Colonic mucosa (tissue), 4 donors: ENCODE measurements around the gene CACNG3. TPM values are rescaled to one million over a fixed set of nuclear protein-coding genes. Genes with fewer than 3 reads are reported as not detected.

Source experiments
- DNase-seq: peaks from one replicate; pipeline ENCODE4 v3.0.0-alpha.2; 2020
- H3K27ac ChIP-seq: fragments of 200-600 bp; one replicate; pipeline ENCODE4 v1.8.0; 2021
- H3K27me3 ChIP-seq: fragments of 200-600 bp; one replicate; pipeline ENCODE4 v1.8.0; 2021
- H3K36me3 ChIP-seq: fragments of 200-600 bp; one replicate; pipeline ENCODE4 v1.8.0; 2021
- H3K4me1 ChIP-seq: fragments of 200-600 bp; one replicate; pipeline ENCODE4 v1.8.0; 2021; ENCODE audit warnings: mild to moderate bottlenecking
- H3K4me3 ChIP-seq: fragments of 200-600 bp; one replicate; pipeline ENCODE4 v1.8.0; 2021
- H3K9ac ChIP-seq, 2 donors: one replicate each; pipeline ENCODE4 v1.7.0; 2013; ENCODE audit warnings: control low read depth in 2 of 2, low read depth in 2 of 2, low read length in 2 of 2
- H3K9me3 ChIP-seq: fragments of 200-600 bp; one replicate; pipeline ENCODE4 v1.8.0; 2021
- CTCF ChIP-seq: fragments of 200-600 bp; IDR thresholded peaks from one replicate; pipeline ENCODE4 v1.8.0; 2022; ENCODE audit warnings: antibody characterized with exemption, mild to moderate bottlenecking
- intact Hi-C: fragments of 100-400 bp; cut with DNase I; formaldehyde crosslinking; loops from one replicate; pipeline ENCODE4 v1.14.1; 2022
- total RNA-seq, 2 donors: library from RNA; stranded (reverse); fragmentation: NEBNext Ultra II Directional in 1 of 2; extraction: Animal tissue kit (Norgen Biotek cat#: 25700) in 1 of 2; gene quantifications; one replicate each; pipeline ENCODE4 v1.2.1, GENCODE V29; 2021
- donor health status: healthy.
- donor health status: DM: no; HTN: no; CAD: no.
- donor health status: DM: no; HTN: no; CAD: no.

The CACNG3 gene
- total RNA-seq, 2 donors from 2014 or later, result not detected

GRCh38 chr16:24217461-24217860, 38.7 kb upstream of the CACNG3 start:
- intact Hi-C loops, result no loop called here
- DNase-seq, result no peak
- Histone ChIP-seq H3K4me1 (no peaks in the 10 kb centered on the region), H3K27ac (no peak overlapping the region), H3K4me3 (no peak overlapping the region), H3K9me3 (no peaks in the 10 kb centered on the region), H3K9ac (no peak overlapping the region), H3K36me3 (no peaks in the 10 kb centered on the region), H3K27me3 (no peaks in the 10 kb centered on the region)
- TF ChIP-seq CTCF, result no peak

DNA sequence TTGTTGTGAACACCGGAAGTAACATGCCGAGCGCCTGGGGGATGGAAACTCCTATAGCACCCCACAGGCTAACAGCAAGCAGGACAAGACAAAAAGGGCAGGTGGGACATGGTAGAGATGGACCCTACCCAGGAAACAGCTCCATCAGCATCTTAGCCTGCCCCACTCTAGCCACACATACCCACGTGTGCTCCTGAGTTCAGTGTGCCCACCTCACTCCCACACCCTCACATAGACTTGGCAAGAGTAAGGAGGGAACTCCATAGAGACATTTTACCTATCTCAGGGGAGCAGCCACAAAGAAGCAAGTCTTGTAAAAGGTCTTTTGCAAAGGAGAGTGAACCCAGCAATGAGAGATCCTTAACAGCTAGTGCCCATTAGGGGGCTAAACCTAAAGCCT, 37.8 kb upstream of the CACNG3 start:
- Histone ChIP-seq H3K27me3 (no peaks in the 10 kb centered on the region), H3K4me1 (no peaks in the 10 kb centered on the region), H3K27ac (no peak overlapping the region), H3K9me3 (no peaks in the 10 kb centered on the region), H3K36me3 (no peaks in the 10 kb centered on the region), H3K9ac (no peak overlapping the region), H3K4me3 (no peak overlapping the region)
- no peak for TF ChIP-seq CTCF
- intact Hi-C loops, result no loop called here
- no peak for DNase-seq

- no peak overlapping the region for H3K9ac ChIP-seq
- H3K9me3 ChIP-seq, result no peaks in the 10 kb centered on the region
- no peak for DNase-seq
- H3K4me1 ChIP-seq, result no peaks in the 10 kb centered on the region
- H3K4me3 ChIP-seq, result no peak overlapping the region
- no peak overlapping the region for H3K27ac ChIP-seq
- no peak for TF ChIP-seq CTCF
- intact Hi-C loops, result no loop called here
- H3K27me3 ChIP-seq, result no peaks in the 10 kb centered on the region
- no peaks in the 10 kb centered on the region for H3K36me3 ChIP-seq
Measured at GRCh38 chr16:24221219-24221618, 34.9 kb upstream of the CACNG3 start.

DNA sequence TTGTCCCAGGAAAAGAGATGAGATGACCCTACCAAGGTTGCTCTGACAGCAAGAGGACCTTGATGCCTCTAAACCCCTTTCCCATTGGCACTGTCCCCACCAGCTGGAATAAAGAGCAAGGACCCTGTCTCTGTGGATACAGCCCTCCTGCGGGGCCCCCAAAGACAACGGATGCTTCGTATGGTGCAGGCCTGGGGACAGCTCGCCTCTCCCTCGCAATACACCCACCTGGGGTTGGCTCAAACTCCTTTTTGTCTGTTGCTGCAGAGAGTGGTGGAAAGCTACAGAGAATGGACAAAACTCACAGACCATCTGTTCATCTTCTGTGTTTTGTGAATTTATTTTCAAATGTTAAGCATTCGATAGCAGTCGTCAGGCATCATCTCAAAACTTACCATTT, 27.6 kb upstream of the CACNG3 start:
- no peaks in the 10 kb centered on the region for H3K9me3 ChIP-seq
- H3K27ac ChIP-seq, result no peak overlapping the region
- no peaks in the 10 kb centered on the region for H3K36me3 ChIP-seq
- H3K27me3 ChIP-seq, result no peaks in the 10 kb centered on the region
- H3K4me3 ChIP-seq, result no peak overlapping the region
- H3K4me1 ChIP-seq, result no peaks in the 10 kb centered on the region
- intact Hi-C loops, result no loop called here
- no peak for DNase-seq
- TF ChIP-seq CTCF, result no peak
- H3K9ac ChIP-seq, result no peak overlapping the region

- Histone ChIP-seq H3K4me1 (no peaks in the 10 kb centered on the region), H3K9me3 (no peaks in the 10 kb centered on the region), H3K4me3 (no peak overlapping the region), H3K27ac (no peak overlapping the region), H3K36me3 (no peaks in the 10 kb centered on the region), H3K27me3 (no peaks in the 10 kb centered on the region), H3K9ac (no peak overlapping the region)
- intact Hi-C loops, result no loop called here
- no peak for DNase-seq
- no peak for TF ChIP-seq CTCF
Measured at GRCh38 chr16:24232936-24233335, 23.2 kb upstream of the CACNG3 start.

- H3K4me1 ChIP-seq, result no peaks in the 10 kb centered on the region
- no peak overlapping the region for H3K9ac ChIP-seq
- H3K36me3 ChIP-seq, result no peaks in the 10 kb centered on the region
- no peak overlapping the region for H3K4me3 ChIP-seq
- H3K9me3 ChIP-seq, result no peaks in the 10 kb centered on the region
- no peaks in the 10 kb centered on the region for H3K27me3 ChIP-seq
- TF ChIP-seq CTCF, result no peak
- intact Hi-C loops, result no loop called here
- H3K27ac ChIP-seq, result no peak overlapping the region
- no peak for DNase-seq
Measured at GRCh38 chr16:24234737-24235136, 21.4 kb upstream of the CACNG3 start.
